HG03558 (cell line): ENCODE results near the gene KHK.

Experiments used
- ATAC-seq: cut with Tn5 transposase; IDR thresholded peaks from one replicate; pipeline ENCODE4 v1.9.1; 2021; ENCODE audit warnings: moderate number of reproducible peaks; ENCODE audit not compliant: unreplicated experiment; ENCODE audit errors: extremely low read depth

Gene KHK

DNA sequence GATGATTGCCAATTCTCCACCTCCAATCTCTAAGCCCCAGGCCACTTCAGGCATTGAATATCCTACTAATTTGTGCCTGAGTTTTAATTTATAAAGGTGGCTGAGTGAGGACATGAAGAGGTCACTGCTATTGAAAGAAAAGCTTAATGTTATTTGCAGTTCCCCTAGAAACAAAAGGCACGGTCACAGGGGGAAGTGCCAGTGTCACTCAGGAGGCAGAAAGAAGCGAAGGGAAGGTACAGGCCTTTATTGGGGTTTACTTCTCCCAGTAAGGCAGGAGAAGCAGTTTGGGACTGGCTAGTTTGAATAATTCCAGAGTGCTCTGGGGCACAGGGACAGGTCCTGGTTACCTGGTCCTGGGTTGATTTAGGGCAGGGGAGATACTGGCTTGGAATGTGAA lies 35.3 kb downstream of the KHK start:
- no peak for ATAC-seq

DNA sequence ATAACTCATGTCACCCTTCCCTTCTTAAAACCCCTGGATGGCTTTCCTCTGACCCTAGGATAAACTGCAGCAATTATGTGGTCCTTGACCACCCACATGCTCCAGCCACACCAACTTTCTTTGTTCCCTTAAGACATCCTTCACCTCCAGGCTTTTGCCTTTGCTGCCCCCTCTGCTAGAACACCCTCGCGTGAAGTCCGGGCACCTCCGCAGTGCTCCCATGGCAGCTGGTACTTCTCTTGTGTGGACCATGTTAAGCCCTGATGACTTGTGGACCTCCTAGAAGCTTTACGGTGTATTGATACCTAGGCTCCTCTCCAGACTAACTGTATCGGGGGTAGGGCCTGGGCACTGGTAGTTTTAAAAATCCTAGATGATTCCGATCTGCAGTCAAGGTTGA lies 36.2 kb downstream of the KHK start:
- no peak for ATAC-seq

GRCh38 chr2:27123302-27124150 lies 37.0 kb downstream of the KHK start, which contains the start of gene ABHD1:
Gene ABHD1 (plus strand): TSS chr2:27123815. CDS start chr2:27123949, 134 bp downstream.
- no peak for ATAC-seq

- ATAC-seq = no peak
Measured at GRCh38 chr2:27125104-27125503, 38.5 kb downstream of the KHK start.

- ATAC-seq = no peak
Measured at GRCh38 chr2:27126252-27126710, 39.7 kb downstream of the KHK start.

DNA sequence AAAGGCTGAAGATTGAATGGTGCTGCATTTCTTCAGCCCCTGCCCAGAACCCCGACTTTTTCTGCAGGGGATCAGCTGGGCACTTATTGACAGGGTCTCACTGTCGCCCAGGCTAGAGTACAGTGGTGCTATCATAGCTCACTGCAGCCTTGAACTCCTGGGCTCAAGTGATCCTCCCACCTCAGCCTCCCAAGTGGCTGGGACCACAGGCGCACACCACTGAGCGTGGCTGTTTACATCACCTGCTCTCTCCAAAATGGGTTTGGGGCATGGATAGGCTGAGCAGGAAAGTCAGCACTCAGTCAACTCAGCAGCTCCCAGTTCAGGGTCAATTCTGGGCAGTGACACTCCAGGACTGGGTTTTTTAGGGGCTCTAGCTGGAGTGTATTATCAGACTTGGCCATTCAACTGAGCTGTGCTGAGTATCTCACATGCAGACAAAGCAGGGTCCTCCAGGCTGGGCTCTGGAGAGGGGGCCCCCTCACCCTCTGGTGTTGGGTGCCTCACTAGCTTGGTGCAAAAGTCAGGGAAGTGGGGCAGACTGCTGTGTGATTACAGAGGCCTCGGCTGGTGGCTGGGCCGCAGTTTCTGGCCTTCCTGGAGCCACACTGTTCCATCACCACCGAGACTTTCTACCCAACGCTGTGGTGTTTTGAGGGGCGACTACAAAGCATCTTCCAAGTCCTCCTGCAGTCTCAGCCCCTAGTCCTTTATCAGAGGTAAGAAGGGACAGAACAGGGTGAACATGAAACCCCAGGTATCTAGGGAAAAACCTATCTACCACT lies 41.5 kb downstream of the KHK start:
- ATAC-seq = no peak

GRCh38 chr2:27128668-27129571 lies 42.3 kb downstream of the KHK start:
- no peak for ATAC-seq

DNA sequence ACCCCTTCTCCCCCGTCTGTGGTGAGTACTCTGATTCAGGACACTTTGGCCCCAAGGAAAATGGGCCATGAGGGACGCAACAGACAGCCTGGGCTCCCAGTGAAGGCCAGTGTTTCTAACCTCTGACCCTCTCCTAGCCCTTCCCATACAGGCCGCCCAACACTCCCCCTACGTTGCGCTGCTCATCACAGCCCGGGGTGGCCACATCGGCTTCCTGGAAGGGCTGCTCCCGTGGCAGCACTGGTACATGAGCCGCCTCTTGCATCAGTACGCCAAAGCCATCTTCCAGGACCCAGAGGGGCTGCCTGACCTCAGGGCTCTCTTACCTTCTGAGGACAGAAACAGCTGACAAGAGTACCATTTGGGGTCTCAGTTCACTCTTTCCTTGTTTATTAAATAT lies 43.8 kb downstream of the KHK start:
- ATAC-seq = no peak

- ATAC-seq = no peak
Measured at GRCh38 chr2:27131429-27131828, 44.9 kb downstream of the KHK start.

DNA sequence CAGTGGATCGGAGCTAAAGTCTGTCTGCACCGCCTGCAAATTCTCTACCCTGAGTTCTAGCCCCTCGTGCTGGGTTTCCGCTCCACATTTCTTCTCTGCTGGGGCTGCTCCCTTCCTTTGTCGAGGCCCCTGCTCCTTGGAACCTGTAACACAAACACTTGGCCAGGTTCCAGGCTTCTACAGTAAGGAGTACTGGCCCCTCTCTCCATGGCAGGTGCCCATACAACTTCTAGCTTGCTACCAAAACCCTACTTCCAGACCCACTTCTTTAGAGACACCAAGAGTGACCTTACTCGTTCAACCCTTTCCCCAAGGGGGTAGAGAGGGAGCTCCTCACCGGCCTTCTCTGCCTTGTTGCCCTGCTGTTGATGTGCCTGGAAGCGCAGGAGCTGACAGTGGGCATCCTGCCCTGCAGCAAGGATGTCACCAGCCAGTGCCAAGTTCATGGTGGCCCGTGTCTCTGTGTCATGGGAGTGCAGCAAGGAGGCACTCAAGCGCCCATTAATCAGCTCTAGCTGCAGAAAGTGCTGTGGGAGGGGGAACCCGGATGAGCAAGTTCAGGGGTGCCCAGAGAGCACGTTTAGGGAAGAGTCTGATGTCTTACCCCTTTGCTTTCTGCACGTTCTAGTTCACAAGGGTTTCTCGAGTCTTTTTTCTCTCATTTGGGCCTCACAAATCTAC lies 46.8 kb downstream of the KHK start:
- no peak for ATAC-seq

DNA sequence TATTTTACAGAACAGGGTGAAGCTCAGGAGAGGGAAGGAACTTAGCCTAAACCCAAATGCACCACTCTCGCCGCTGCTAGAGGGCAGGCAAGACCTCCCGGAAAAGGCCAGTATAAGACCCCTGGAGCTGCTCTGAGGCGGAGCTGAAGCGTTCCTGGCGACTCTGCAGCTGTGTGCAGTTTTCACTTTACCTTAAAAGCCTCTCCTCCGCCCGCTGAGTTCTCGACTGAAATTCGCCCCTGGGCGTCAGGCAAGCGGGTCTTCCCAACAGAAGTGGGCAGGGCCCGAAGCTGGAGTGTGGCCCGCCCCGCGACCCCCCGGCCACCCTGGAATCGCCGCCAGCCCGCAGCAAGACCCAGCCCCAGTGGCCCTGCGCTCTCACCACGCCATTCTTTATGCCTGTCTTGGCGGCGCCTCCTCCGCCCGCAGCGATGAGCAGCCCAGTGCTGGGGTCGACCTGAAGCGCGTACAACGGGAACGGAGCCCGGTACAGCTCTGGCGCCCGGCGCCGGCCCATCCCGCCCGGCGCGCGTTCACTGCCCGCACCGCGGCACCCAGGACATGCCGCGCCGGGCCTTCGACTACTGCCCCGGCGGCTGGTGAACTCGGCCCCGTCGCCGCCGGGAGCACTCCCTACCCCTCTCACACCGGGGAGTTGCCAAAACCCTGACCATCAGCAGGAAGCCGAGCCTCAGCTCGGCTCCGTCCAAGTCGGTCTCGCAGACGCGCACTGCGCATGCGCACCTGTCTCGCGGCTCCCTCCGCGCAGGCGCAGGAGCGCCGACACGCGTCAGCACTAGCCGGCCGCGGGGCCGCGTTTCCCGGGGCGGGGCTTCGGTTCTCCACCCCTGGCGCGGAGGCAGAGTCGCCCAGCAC lies 47.6 kb downstream of the KHK start, which contains the start of gene PREB:
TSS of gene PREB (minus strand) at position 732 of the 876 bp plus-strand sequence. CDS start at position 517, 215 bp downstream.
- peak; percentile 36 for ATAC-seq

DNA sequence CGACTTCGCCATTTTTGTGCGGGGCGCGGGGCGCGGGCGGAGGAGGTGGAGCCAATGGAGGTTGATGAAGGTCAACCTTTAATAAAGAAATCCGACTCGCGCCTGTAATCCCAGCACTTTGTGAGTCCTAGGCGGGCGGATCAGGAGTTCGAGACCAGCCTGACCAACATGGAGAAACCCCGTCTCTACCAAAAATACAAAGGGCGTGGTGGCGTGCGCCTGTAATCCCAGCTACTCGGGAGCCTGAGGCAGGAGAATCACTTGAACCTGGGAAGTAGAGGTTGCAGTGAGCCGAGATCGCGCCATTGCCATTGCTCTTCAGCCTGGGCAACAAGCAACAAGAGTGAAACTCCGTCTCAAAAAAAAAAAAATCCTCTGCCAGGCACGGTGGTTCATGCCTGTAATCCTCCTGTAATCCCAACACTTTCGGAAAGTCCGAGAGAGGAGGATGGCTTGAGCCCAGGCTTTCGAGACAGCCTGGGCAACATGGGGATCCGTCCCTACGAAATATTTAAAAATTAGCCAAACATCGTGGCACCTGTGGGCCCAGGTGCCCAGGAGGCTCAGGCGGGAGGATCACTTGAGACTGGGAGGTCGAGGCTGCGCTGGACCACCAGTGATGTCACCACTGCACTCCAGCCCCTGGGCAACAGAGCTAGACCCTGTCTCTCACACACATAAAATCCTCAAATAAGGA lies 48.4 kb downstream of the KHK start:
- ATAC-seq = no peak

GRCh38 chr2:27135478-27135955 lies 48.9 kb downstream of the KHK start:
- ATAC-seq = no peak

DNA sequence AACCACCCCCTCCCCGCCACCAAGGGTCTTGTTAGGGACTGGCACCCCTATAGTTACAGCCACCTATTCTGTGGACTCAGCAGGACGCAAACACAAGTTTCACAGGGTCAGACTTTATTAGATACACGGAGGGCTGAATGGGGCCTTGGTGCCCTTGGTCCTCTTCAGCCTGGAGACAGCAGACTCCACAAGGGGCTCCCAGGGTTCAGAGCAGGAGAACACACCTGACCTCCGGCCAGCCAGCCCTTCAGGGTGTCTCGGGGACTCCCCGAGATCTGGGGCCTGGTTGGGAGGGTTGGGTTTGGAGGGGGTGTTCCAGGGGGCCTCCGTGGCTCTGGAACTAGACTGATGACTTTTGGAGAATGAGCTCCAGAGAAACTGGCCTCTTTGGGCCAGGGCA lies 50.2 kb downstream of the KHK start:
- no peak for ATAC-seq

DNA sequence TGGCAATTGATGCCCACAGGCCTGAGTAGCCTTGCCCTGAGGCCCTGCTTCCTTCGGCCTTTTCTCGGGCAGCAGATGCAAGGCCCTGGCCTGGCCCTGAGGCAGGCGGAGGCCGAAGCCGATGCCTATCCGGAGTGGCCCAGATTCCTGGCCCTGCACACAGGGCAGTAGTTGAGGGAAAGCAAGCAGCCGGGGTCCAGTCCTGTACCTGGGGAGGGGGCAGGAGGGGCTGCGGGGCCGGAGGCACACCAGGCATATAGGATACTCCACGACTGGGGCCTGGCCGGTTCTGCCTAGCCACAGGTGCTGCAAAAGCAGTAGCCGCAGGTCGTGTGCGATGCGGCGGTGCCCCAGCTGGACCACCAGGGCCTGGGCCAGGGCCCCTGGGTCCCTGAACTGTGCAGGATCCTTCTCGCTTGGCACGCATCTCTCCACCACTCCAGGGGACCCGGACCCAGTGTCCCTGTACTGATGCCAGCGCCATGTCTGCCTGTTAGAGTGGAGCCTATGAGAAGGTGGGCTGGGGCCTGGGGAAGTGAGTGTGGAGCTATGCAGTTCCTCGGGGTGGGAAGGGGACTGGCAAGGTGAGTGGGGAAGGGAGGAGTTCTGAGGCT lies 50.9 kb downstream of the KHK start:
- no peak for ATAC-seq

- no peak for ATAC-seq
Measured at GRCh38 chr2:27138111-27138510, 51.5 kb downstream of the KHK start.

- no peak for ATAC-seq
Measured at GRCh38 chr2:27139310-27139709, 52.7 kb downstream of the KHK start, which contains the start of gene PRR30. Gene PRR30 (minus strand): TSS chr2:27139410. CDS start chr2:27138329, 1,081 bp downstream.
